Neural progenitor cell (in vitro differentiated cells): Measurements from ENCODE around the gene SLC5A2. TPM values are rescaled to one million over a fixed set of nuclear protein-coding genes. Genes with fewer than 3 reads are reported as not detected.

Experiments
- DNase-seq: peaks from one replicate; pipeline ENCODE4 v3.0.0-alpha.2; 2016; ENCODE audit warnings: low spot score
- H2AFZ ChIP-seq: fragments of 200-600 bp; sonication (generic); replicated peaks from 2 replicates; pipeline ENCODE4 v1.6.1; 2016; ENCODE audit warnings: antibody characterized with exemption
- H3F3A ChIP-seq: fragments of 200-600 bp; sonication (generic); 2 replicates; pipeline ENCODE4 v1.6.1; 2016; ENCODE audit warnings: antibody characterized with exemption, low read depth
- H3K27ac ChIP-seq: fragments of 200-600 bp; sonication (generic); 2 replicates; pipeline ENCODE4 v1.5.1; 2016; ENCODE audit warnings: mild to moderate bottlenecking
- H3K27me3 ChIP-seq: fragments of 200-600 bp; sonication (generic); 2 replicates; pipeline ENCODE4 v1.6.1; 2016; ENCODE audit warnings: mild to moderate bottlenecking, moderate library complexity
- H3K36me3 ChIP-seq: fragments of 200-600 bp; sonication (generic); 2 replicates; pipeline ENCODE4 v1.5.1; 2016
- H3K4me1 ChIP-seq: fragments of 200-600 bp; sonication (generic); 2 replicates; pipeline ENCODE4 v1.6.1; 2016; ENCODE audit warnings: mixed run types
- H3K4me2 ChIP-seq: fragments of 200-600 bp; sonication (generic); 2 replicates; pipeline ENCODE4 v1.6.1; 2016
- H3K4me3 ChIP-seq: fragments of 200-600 bp; sonication (generic); 2 replicates; pipeline ENCODE4 v1.5.1; 2016
- H3K79me2 ChIP-seq: fragments of 200-600 bp; sonication (generic); 2 replicates; pipeline ENCODE4 v1.6.1; 2016; ENCODE audit warnings: low read depth
- H3K9ac ChIP-seq: fragments of 200-600 bp; sonication (generic); 2 replicates; pipeline ENCODE4 v1.6.1; 2016
- H3K9me3 ChIP-seq: fragments of 200-600 bp; sonication (generic); 2 replicates; pipeline ENCODE4 v1.5.1; 2016; ENCODE audit warnings: low read depth
- H4K20me1 ChIP-seq: fragments of 200-600 bp; sonication (generic); 2 replicates; pipeline ENCODE4 v1.6.1; 2016; ENCODE audit warnings: low read depth
- H3K27ac Mint-ChIP-seq: 3 replicates; pipeline ENCODE4 v1.8.0; 2021; ENCODE audit warnings: mixed read lengths
- H3K27me3 Mint-ChIP-seq: 2 replicates; pipeline ENCODE4 v1.8.0; 2022; ENCODE audit warnings: low read depth, mild to moderate bottlenecking, inconsistent platforms, moderate library complexity, mixed read lengths; ENCODE audit not compliant: insufficient read depth
- H3K36me3 Mint-ChIP-seq: 3 replicates; pipeline ENCODE4 v1.8.0; 2021; ENCODE audit warnings: mixed read lengths
- H3K4me1 Mint-ChIP-seq: 3 replicates; pipeline ENCODE4 v1.8.0; 2021; ENCODE audit warnings: mixed read lengths
- H3K4me3 Mint-ChIP-seq: 3 replicates; pipeline ENCODE4 v1.8.0; 2021; ENCODE audit warnings: mild to moderate bottlenecking, moderate library complexity, mixed read lengths
- H3K9me3 Mint-ChIP-seq: 3 replicates; pipeline ENCODE4 v1.8.0; 2020; ENCODE audit warnings: mixed read lengths
- EZH2 ChIP-seq: fragments of 200-600 bp; sonication (generic); IDR thresholded peaks from 2 replicates; pipeline ENCODE4 v1.6.1; 2017; ENCODE audit warnings: antibody characterized with exemption, mild to moderate bottlenecking, moderate library complexity
- EZH2phosphoT487 ChIP-seq: fragments of 200-600 bp; sonication (generic); IDR thresholded peaks from 2 replicates; pipeline ENCODE4 v1.6.1; 2017; ENCODE audit warnings: antibody characterized with exemption
- total RNA-seq: library from RNA; depleted of rRNA; stranded (reverse); fragments of >200 nt; gene quantifications from 2 replicates; pipeline ENCODE4 v1.2.3, GENCODE V29; 2015; ENCODE audit warnings: low replicate concordance
- TF ChIP-seq, protein P1 (sequence below): fragments of 200-600 bp; sonication (generic); IDR thresholded peaks from 2 replicates; pipeline ENCODE4 v1.5.1; 2017; ENCODE audit warnings: antibody characterized with exemption, mild to moderate bottlenecking

The SLC5A2 gene
- total RNA-seq, 1 donor from 2014 or later: not detected

- H2AFZ ChIP-seq: no peak overlapping the region
- H3K9me3 Mint-ChIP-seq: no peaks in the 10 kb centered on the region
- no peaks in the 10 kb centered on the region for H3K79me2 ChIP-seq
- no peaks in the 10 kb centered on the region for H3K4me1 Mint-ChIP-seq
- H3K27me3 Mint-ChIP-seq: no peaks in the 10 kb centered on the region
- H3K9ac ChIP-seq: no peak overlapping the region
- no peak overlapping the region for H3K27ac Mint-ChIP-seq
- H3K4me1 ChIP-seq: no peaks in the 10 kb centered on the region
- peaks cover 3% of the 10 kb centered on the region for H4K20me1 ChIP-seq
- H3K4me2 ChIP-seq: no peak overlapping the region
- no peak overlapping the region for H3K4me3 Mint-ChIP-seq
- H3K36me3 ChIP-seq: no peaks in the 10 kb centered on the region
- no peak for DNase-seq
- H3F3A ChIP-seq: no peaks in the 10 kb centered on the region
- no peak overlapping the region for H3K4me3 ChIP-seq
- peaks cover 13% of the 10 kb centered on the region for H3K36me3 Mint-ChIP-seq
- H3K27ac ChIP-seq: no peak overlapping the region
- no peaks in the 10 kb centered on the region for H3K9me3 ChIP-seq
- H3K27me3 ChIP-seq: no peaks in the 10 kb centered on the region
- TF ChIP-seq, protein P1, sequence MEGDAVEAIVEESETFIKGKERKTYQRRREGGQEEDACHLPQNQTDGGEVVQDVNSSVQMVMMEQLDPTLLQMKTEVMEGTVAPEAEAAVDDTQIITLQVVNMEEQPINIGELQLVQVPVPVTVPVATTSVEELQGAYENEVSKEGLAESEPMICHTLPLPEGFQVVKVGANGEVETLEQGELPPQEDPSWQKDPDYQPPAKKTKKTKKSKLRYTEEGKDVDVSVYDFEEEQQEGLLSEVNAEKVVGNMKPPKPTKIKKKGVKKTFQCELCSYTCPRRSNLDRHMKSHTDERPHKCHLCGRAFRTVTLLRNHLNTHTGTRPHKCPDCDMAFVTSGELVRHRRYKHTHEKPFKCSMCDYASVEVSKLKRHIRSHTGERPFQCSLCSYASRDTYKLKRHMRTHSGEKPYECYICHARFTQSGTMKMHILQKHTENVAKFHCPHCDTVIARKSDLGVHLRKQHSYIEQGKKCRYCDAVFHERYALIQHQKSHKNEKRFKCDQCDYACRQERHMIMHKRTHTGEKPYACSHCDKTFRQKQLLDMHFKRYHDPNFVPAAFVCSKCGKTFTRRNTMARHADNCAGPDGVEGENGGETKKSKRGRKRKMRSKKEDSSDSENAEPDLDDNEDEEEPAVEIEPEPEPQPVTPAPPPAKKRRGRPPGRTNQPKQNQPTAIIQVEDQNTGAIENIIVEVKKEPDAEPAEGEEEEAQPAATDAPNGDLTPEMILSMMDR: no peak
- TF ChIP-seq EZH2: no peak
- no peak for TF ChIP-seq EZH2phosphoT487
These were observed 15.6 kb downstream of the SLC5A2 start for GRCh38 chr16:31498493-31498892.

DNA sequence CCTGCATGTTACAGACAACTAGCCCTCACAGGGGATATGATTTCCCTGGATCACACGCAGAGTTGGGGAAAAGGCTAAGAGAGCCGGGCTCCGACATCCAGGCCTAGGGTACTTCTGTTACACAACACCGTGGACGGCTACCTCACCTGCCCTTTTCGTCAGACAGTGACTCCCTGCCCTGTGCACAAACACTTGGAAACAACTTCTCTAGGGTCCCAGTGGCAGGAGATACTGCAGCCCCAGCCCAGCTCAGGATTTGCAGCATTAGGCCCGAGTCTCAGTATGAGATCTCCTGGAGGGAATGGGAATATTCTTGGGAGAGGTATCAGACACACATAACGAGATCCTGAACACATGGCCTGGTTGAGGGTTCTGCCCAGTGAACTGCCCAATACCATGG is 17.0 kb downstream of the SLC5A2 start:
- Mint-ChIP-seq H3K4me1 (no peaks in the 10 kb centered on the region), H3K9me3 (no peaks in the 10 kb centered on the region), H3K4me3 (no peak overlapping the region), H3K27me3 (no peaks in the 10 kb centered on the region), H3K27ac (no peak overlapping the region), H3K36me3 (peaks cover 13% of the 10 kb centered on the region)
- no peak for DNase-seq
- Histone ChIP-seq H2AFZ (no peak overlapping the region), H3K27me3 (no peaks in the 10 kb centered on the region), H3K4me3 (no peak overlapping the region), H3K79me2 (no peaks in the 10 kb centered on the region), H3K9ac (no peak overlapping the region), H3K36me3 (no peaks in the 10 kb centered on the region), H3K4me1 (no peaks in the 10 kb centered on the region), H3K4me2 (no peak overlapping the region), H3F3A (no peaks in the 10 kb centered on the region), H3K9me3 (no peaks in the 10 kb centered on the region), H3K27ac (no peak overlapping the region), H4K20me1 (peaks cover 3% of the 10 kb centered on the region)
- no peak for TF ChIP-seq EZH2
- TF ChIP-seq EZH2phosphoT487: no peak
- TF ChIP-seq, protein P1: no peak

DNA sequence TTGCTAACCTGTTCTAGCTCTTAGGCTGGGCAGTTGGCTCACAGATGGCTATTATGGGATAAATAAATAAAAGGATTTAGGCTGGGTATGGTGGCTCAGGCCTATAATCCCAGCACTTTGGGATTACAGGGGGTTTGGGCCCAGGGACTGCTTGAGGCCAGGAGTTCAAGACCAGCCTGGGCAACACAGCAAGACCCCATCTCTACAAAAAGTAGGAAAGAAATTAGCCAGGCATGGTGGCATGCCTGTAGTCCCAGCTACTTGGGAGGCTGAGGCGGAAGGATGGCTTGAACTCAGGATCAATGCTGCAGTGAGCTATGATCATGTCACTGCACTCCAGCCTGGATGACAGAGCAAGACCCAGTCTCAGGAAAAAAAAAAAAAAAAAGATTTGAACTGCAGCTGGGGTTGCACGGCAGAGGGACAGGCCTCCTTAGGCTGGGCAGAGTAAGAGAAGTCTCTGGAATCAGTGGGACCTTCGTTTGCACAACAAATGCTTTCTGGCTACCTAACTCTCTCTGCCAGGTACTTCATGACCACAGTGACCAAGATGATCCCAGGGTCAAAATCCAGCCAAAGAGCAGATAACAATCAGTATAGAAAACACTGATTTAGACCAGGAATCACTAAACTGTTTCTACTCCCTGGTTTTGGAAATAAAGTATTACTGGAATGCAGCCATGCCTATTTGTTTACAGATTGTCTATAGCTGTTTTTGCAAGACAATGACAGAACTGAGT is 18.5 kb downstream of the SLC5A2 start:
- no peaks in the 10 kb centered on the region for H3K9me3 Mint-ChIP-seq
- H3K27ac Mint-ChIP-seq: no peak overlapping the region
- Histone ChIP-seq H3K27me3 (no peaks in the 10 kb centered on the region), H3F3A (no peaks in the 10 kb centered on the region), H3K4me3 (no peak overlapping the region), H2AFZ (no peak overlapping the region), H4K20me1 (peaks cover 3% of the 10 kb centered on the region), H3K4me2 (no peak overlapping the region), H3K27ac (no peak overlapping the region), H3K4me1 (no peaks in the 10 kb centered on the region), H3K36me3 (no peaks in the 10 kb centered on the region), H3K9me3 (no peaks in the 10 kb centered on the region), H3K9ac (no peak overlapping the region), H3K79me2 (no peaks in the 10 kb centered on the region)
- H3K4me1 Mint-ChIP-seq: peaks cover 3% of the 10 kb centered on the region
- TF ChIP-seq, protein P1: no peak
- TF ChIP-seq EZH2phosphoT487 (no peak), EZH2 (no peak)
- DNase-seq: no peak
- peaks cover 13% of the 10 kb centered on the region for H3K36me3 Mint-ChIP-seq
- H3K4me3 Mint-ChIP-seq: no peak overlapping the region
- no peaks in the 10 kb centered on the region for H3K27me3 Mint-ChIP-seq
